MCF 10A (cell line): Measurements from ENCODE around the gene TP53TG5. TPM values are rescaled to one million over a fixed set of nuclear protein-coding genes. Genes with fewer than 3 reads are reported as not detected.

ENCODE experiments used
- BruUV-seq: library from RNA; stranded (reverse); fragments of 400-500 nt; replicated peaks from 2 replicates; lab custom pipeline; 2021; lab: Mats Ljungman, UMichigan
- CTCF ChIA-PET: fragments of 300-600 bp; sonication (Branson Sonifier 250); formaldehyde crosslinking; extraction: SDS; loops from one replicate; lab custom pipeline; 2021; ENCODE audit warnings: antibody characterized with exemption, inconsistent platforms; lab: Yijun Ruan, JAX
- POLR2A ChIA-PET: fragments of 300-600, 350-650 bp; sonication (Branson Sonifier 250); formaldehyde crosslinking; extraction: SDS; loops from one replicate; lab custom pipeline; 2020; ENCODE audit warnings: antibody characterized with exemption, inconsistent platforms; lab: Yijun Ruan, JAX
- DNase-seq: peaks from one replicate; pipeline ENCODE4 v3.0.0-alpha.2; 2018; ENCODE audit not compliant: unreplicated experiment
- H3K27ac Mint-ChIP-seq: one replicate; pipeline ENCODE4 v1.8.0; 2022; ENCODE audit warnings: mild to moderate bottlenecking, low read depth, mixed read lengths; ENCODE audit not compliant: unreplicated experiment
- H3K27me3 Mint-ChIP-seq: one replicate; pipeline ENCODE4 v1.8.0; 2022; ENCODE audit warnings: mixed read lengths; ENCODE audit not compliant: insufficient read depth, unreplicated experiment
- H3K36me3 Mint-ChIP-seq: one replicate; pipeline ENCODE4 v1.8.0; 2022; ENCODE audit warnings: mild to moderate bottlenecking, moderate library complexity, mixed read lengths; ENCODE audit not compliant: insufficient read depth, unreplicated experiment
- H3K4me1 Mint-ChIP-seq: one replicate; pipeline ENCODE4 v1.8.0; 2022; ENCODE audit warnings: mixed read lengths; ENCODE audit not compliant: insufficient read depth, unreplicated experiment
- H3K4me3 Mint-ChIP-seq: one replicate; pipeline ENCODE4 v1.8.0; 2022; ENCODE audit warnings: mild to moderate bottlenecking, moderate library complexity, mixed read lengths; ENCODE audit not compliant: unreplicated experiment
- H3K9me3 Mint-ChIP-seq: one replicate; pipeline ENCODE4 v1.8.0; 2022; ENCODE audit warnings: mixed read lengths; ENCODE audit not compliant: unreplicated experiment
- CTCF ChIP-seq: fragments of 200-600 bp; IDR thresholded peaks from one replicate; pipeline ENCODE4 v1.8.0; 2022; ENCODE audit warnings: antibody characterized with exemption, mild to moderate bottlenecking; ENCODE audit not compliant: unreplicated experiment
- intact Hi-C: fragments of 100-400 bp; cut with micrococcal nuclease; formaldehyde crosslinking; loops from 2 replicates; pipeline ENCODE4 v1.14.1; 2022
- total RNA-seq: library from RNA; stranded (reverse); gene quantifications from 2 replicates; pipeline ENCODE4 v1.2.3, GENCODE V29; 2022

Gene TP53TG5
- total RNA-seq, 1 experiment from 2014 or later: not detected

GRCh38 chr20:45407783-45408645 is 29.9 kb upstream of the TP53TG5 start, which contains the start of gene DBNDD2:
TSS of gene DBNDD2 (plus strand) at chr20:45408289. CDS start at chr20:45408468, 179 bp downstream.
- Mint-ChIP-seq H3K9me3 (no peaks in the 10 kb centered on the region), H3K27me3 (no peaks in the 10 kb centered on the region), H3K4me3 (peak within 1 kb of the TSS; percentile 71), H3K4me1 (no peaks in the 10 kb centered on the region), H3K27ac (no peak within 1 kb of the TSS), H3K36me3 (no peaks in the 10 kb centered on the region)
- DNase-seq: no peak
- CTCF ChIA-PET: interaction anchor here (0.7 to 2.2 kb wide), 7 partner anchors 8 to 46 kb away, joined by 3 to 9 read pairs (median 3); partner anchors contain the start of gene SYS1
- no peak for TF ChIP-seq CTCF
- no TSS peak for BruUV-seq
- POLR2A ChIA-PET: interaction anchor here (0.6 to 1.8 kb wide), 5 partner anchors 8 to 448 kb away, joined by 3 to 16 read pairs (median 4); partner anchors contain the start of gene PIGT
- intact Hi-C loops: no loop called here

DNA sequence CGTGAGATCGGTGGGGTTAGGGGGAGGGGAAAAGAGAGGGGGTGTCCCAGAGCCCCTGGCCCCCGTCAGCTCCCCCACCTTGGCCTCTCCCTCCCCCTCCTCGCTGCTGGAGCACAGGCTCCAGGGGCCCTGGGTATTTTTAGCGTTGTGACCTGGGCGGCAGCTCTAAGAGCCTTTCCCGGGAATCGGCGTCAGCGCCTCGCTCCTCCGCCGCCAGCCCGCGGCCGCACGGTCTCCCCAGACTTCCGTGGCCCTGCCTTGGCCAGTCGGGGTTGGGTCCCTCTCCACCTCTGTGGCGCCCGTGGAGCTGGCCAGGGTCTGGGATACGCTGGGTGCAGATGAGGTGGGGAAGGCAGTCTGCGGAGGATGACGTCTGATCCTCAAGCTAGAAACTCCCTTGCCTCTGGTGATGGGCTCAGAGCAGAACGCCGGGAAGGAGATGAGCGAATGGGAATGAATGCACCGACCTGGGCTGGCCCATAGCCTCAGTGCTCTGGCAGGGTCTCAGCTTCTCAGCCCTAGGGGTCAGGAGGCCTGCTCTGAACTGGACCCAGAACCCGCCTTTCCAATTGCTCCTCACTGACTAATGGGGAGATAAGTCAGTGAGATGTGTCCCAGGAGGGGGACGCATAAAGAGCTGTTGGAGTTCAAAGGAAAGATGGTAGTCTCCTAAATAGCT is 29.1 kb upstream of the TP53TG5 start:
- CTCF ChIA-PET: interaction anchor here (0.7 to 2.2 kb wide), 7 partner anchors 9 to 45 kb away, joined by 3 to 9 read pairs (median 3); partner anchors contain the start of gene SYS1
- no TSS peak for BruUV-seq
- intact Hi-C loops: no loop called here
- no peaks in the 10 kb centered on the region for H3K4me1 Mint-ChIP-seq
- no peaks in the 10 kb centered on the region for H3K36me3 Mint-ChIP-seq
- H3K27ac Mint-ChIP-seq: no peak overlapping the region
- H3K9me3 Mint-ChIP-seq: peaks cover under 1% of the 10 kb centered on the region
- no peak for DNase-seq
- no peak for TF ChIP-seq CTCF
- POLR2A ChIA-PET: interaction anchor here (0.7 to 1.8 kb wide), 5 partner anchors 9 to 70 kb away, joined by 3 to 16 read pairs (median 4); partner anchors contain the start of gene PIGT
- peak overlapping the region; percentile 71 for H3K4me3 Mint-ChIP-seq
- H3K27me3 Mint-ChIP-seq: no peaks in the 10 kb centered on the region

DNA sequence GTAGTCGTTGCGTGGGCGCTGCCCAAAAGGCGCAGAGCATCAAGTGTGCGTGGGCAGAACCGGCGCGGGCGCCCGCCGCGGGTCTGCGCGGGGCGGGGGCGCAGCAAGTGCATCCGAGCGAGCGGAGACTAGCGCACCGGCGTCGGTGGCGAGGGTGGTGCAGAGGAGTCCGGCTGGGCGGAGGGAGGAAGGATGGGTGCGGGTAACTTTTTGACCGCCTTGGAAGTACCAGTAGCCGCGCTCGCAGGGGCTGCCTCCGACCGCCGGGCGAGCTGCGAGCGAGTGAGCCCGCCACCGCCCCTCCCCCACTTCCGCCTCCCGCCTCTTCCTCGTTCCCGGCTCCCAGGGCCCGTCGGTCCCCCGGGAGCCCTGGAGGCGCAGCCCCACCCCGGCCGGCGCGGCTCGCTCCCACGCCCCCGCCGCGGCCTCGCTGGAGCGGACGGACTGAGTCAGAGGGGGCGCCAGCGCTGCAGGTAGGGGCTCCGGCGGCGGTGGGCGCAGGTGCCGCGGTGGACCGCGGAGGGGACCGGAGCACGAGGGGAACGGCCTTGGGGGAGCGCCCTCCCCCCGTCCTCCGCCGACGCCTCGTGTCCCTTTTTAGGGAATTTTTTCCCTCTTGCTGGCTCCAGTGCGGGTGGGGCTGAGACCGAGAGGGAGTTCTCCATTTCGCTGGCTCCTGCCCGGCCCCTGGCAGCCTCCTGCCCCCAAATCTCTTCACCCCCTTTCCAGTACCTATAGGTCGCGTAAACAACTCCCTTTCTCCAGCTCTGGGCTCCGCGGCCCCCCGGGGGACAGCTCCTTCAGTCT is 28.3 kb upstream of the TP53TG5 start:
- peaks cover 8% of the 10 kb centered on the region for H3K9me3 Mint-ChIP-seq
- BruUV-seq: no TSS peak

More for the DNA sequence above, 28.3 kb upstream of the TP53TG5 start:
- intact Hi-C loops: no loop called here
- ChIA-PET POLR2A (interaction anchor here (0.6 to 1.8 kb wide), 7 partner anchors 10 to 374 kb away, joined by 3 to 16 read pairs (median 4); partner anchors contain the start of gene PIGT), CTCF (interaction anchor here (1.0 to 2.2 kb wide), 4 partner anchors 10 to 44 kb away, joined by 3 to 9 read pairs (median 6); partner anchors contain the start of gene SYS1)
- no peak for TF ChIP-seq CTCF
- no peaks in the 10 kb centered on the region for H3K36me3 Mint-ChIP-seq
- no peak overlapping the region for H3K27ac Mint-ChIP-seq
- H3K4me3 Mint-ChIP-seq: peak overlapping the region; percentile 71
- H3K4me1 Mint-ChIP-seq: no peaks in the 10 kb centered on the region
- no peaks in the 10 kb centered on the region for H3K27me3 Mint-ChIP-seq
- peak; percentile 40 for DNase-seq
